Left colon (tissue), 2 donors: ENCODE measurements around the gene ZNF775. TPM values are rescaled to one million over a fixed set of nuclear protein-coding genes. Genes with fewer than 3 reads are reported as not detected.

ENCODE experiments used
- ATAC-seq: fragments of 200-7000 bp; cut with Tn5 transposase; one replicate; pipeline ENCODE4 v1.9.1; 2020; ENCODE audit warnings: mild to moderate bottlenecking, moderate library complexity
- DNase-seq, 2 donors: peaks; one replicate each; pipeline ENCODE4 v3.0.0-alpha.2; 2020
- intact Hi-C, 2 donors: fragments of 100-400 bp; cut with DNase I in 1 of 2; cut with micrococcal nuclease in 1 of 2; formaldehyde crosslinking; loops; one replicate each; pipeline versions ENCODE4 v1.11.2 to v1.14.0; 2022; cut with DNase I, micrococcal nuclease
- long read RNA-seq: library from polyadenylated mRNA; unstranded; transcript quantifications from one replicate; pipeline ENCODE4 v2.0.0, GENCODE V29; 2021
- total RNA-seq, 2 donors: library from RNA; stranded (reverse); fragmentation: NEBNext Ultra II Directional; extraction: Animal tissue kit (Norgen Biotek cat#: 25700); gene quantifications; one replicate each; pipeline ENCODE4 v1.2.1, GENCODE V29; 2021
- donor health status: DM: no; HTN: no; CAD: no.
- donor health status: DM: yes; HTN: yes; CAD: no.

Gene ZNF775
- 1 to 10 TPM; 7.1 to 8.7 TPM for total RNA-seq
- long read RNA-seq, partial matches to known transcripts, result 10 of 12 reads
- long read RNA-seq, other reads (novel, unspliced or antisense), result 0 of 12 reads

- intact Hi-C loops, result no loop called here
- ATAC-seq (peak; percentile 65), DNase-seq (peak; percentile 96 to 97)
Measured at GRCh38 chr7:150378853-150379440, at the start of gene ZNF775. TSS of gene ZNF775 (plus strand) at chr7:150379330. CDS start at chr7:150388471, 9,141 bp downstream.

GRCh38 chr7:150329331-150330120 is 49.6 kb upstream of the ZNF775 start:
- ATAC-seq (no peak), DNase-seq (no peak)
- intact Hi-C loops, result no loop called here

GRCh38 chr7:150330211-150330885 is 48.8 kb upstream of the ZNF775 start:
- intact Hi-C loops, result no loop called here
- no peak for ATAC-seq
- no peak for DNase-seq

- ATAC-seq, result no peak
- intact Hi-C loops, result no loop called here
- no peak for DNase-seq
Measured at GRCh38 chr7:150332852-150333635, 46.1 kb upstream of the ZNF775 start.

- DNase-seq, result no peak
Measured at GRCh38 chr7:150333659-150334058, 45.5 kb upstream of the ZNF775 start.

GRCh38 chr7:150334108-150334507 is 45.0 kb upstream of the ZNF775 start:
- no peak for ATAC-seq
- DNase-seq, result peak in 1 of 2 donors; percentile 14

More at GRCh38 chr7:150333659-150334058, 45.5 kb upstream of the ZNF775 start:
- no peak for ATAC-seq
- intact Hi-C loops, result no loop called here

GRCh38 chr7:150335108-150335773 is 43.9 kb upstream of the ZNF775 start:
- DNase-seq (peak in 1 of 2 donors; percentile 38), ATAC-seq (no peak)
- intact Hi-C loops, result no loop called here

More at GRCh38 chr7:150334108-150334507, 45.0 kb upstream of the ZNF775 start:
- intact Hi-C loops, result no loop called here

GRCh38 chr7:150335774-150336112 is 43.4 kb upstream of the ZNF775 start:
- DNase-seq (no peak), ATAC-seq (no peak)
- intact Hi-C loops, result no loop called here

- peak in 1 of 2 donors; percentile 25 for DNase-seq
Measured at GRCh38 chr7:150336746-150337145, 42.4 kb upstream of the ZNF775 start.

GRCh38 chr7:150337179-150337578 is 42.0 kb upstream of the ZNF775 start:
- DNase-seq (peak; percentile 62 to 68), ATAC-seq (peak; percentile 71)
- intact Hi-C loops, result no loop called here

More at GRCh38 chr7:150336746-150337145, 42.4 kb upstream of the ZNF775 start:
- ATAC-seq, result no peak
- intact Hi-C loops, result no loop called here

- DNase-seq (peak; percentile 52 to 56), ATAC-seq (peak; percentile 67)
Measured at GRCh38 chr7:150337659-150338081, 41.5 kb upstream of the ZNF775 start.

GRCh38 chr7:150338166-150338829 is 40.8 kb upstream of the ZNF775 start:
- DNase-seq, result peak in 1 of 2 donors; percentile 23
- no peak for ATAC-seq
- intact Hi-C loops, result no loop called here

More at GRCh38 chr7:150337659-150338081, 41.5 kb upstream of the ZNF775 start:
- intact Hi-C loops, result no loop called here

- no peak for ATAC-seq
- DNase-seq, result no peak
- intact Hi-C loops, result no loop called here
Measured at GRCh38 chr7:150339409-150339809, 39.7 kb upstream of the ZNF775 start.

GRCh38 chr7:150340024-150340749 is 38.9 kb upstream of the ZNF775 start:
- intact Hi-C loops, result no loop called here
- peak; percentile 70 for ATAC-seq
- peak; percentile 61 to 70 for DNase-seq

GRCh38 chr7:150340875-150341262 is 38.3 kb upstream of the ZNF775 start:
- ATAC-seq (no peak), DNase-seq (peak in 1 of 2 donors; percentile 25)
- intact Hi-C loops, result no loop called here

GRCh38 chr7:150341263-150342120 is 37.6 kb upstream of the ZNF775 start, which contains the start of gene RARRES2:
TSS of gene RARRES2 (minus strand) at chr7:150341629. CDS start at chr7:150340609, 1,020 bp downstream.
- intact Hi-C loops, result no loop called here
- ATAC-seq, result peak; percentile 9
- DNase-seq, result peak in 1 of 2 donors; percentile 54
